ENCODE results near the gene NKX3-2.
A peak's percentile ranks its signal among the peaks of the same experiment; 100 is the strongest.

The NKX3-2 gene

GRCh38 chr4:13546142-13546940, 2.0 kb upstream of the NKX3-2 start:
- DNase-seq (ENCODE audit: low read depth), result no peak
- no peak overlapping the region for H3K4me3 ChIP-seq (ENCODE audit: low read depth, low read length)
- TF ChIP-seq CTCF (IDR thresholded peaks at IDR 0.05; ENCODE audit: control insufficient read depth, extremely low read depth, insufficient read depth), result no peak

GRCh38 chr4:13545394-13545808, 1.1 kb upstream of the NKX3-2 start:
- H3K4me3 ChIP-seq (ENCODE audit: low read depth, low read length), result peak overlapping the region; percentile 56
- no peak for DNase-seq (ENCODE audit: low read depth)
- TF ChIP-seq CTCF (IDR thresholded peaks at IDR 0.05; ENCODE audit: control insufficient read depth, extremely low read depth, insufficient read depth), result no peak

- DNase-seq (ENCODE audit: low read depth), result peak; percentile 34
- peak overlapping the region; percentile 56 for H3K4me3 ChIP-seq (ENCODE audit: low read depth, low read length)
- TF ChIP-seq CTCF (IDR thresholded peaks at IDR 0.05; ENCODE audit: control insufficient read depth, extremely low read depth, insufficient read depth), result no peak
Observed at GRCh38 chr4:13544606-13545393, 492 bp upstream of the NKX3-2 start.

GRCh38 chr4:13543032-13543838, 1.1 kb downstream of the NKX3-2 start:
- no peak for TF ChIP-seq CTCF (IDR thresholded peaks at IDR 0.05; ENCODE audit: control insufficient read depth, extremely low read depth, insufficient read depth)
- H3K4me3 ChIP-seq (ENCODE audit: low read depth, low read length), result no peak overlapping the region
- no peak for DNase-seq (ENCODE audit: low read depth)

- no peak for DNase-seq (ENCODE audit: low read depth)
- TF ChIP-seq CTCF (IDR thresholded peaks at IDR 0.05; ENCODE audit: control insufficient read depth, extremely low read depth, insufficient read depth), result no peak
- no peak overlapping the region for H3K4me3 ChIP-seq (ENCODE audit: low read depth, low read length)
Observed at GRCh38 chr4:13542577-13543031, 1.7 kb downstream of the NKX3-2 start.

GRCh38 chr4:13541720-13542576, 2.4 kb downstream of the NKX3-2 start:
- no peak for DNase-seq (ENCODE audit: low read depth)
- no peak for TF ChIP-seq CTCF (IDR thresholded peaks at IDR 0.05; ENCODE audit: control insufficient read depth, extremely low read depth, insufficient read depth)
- no peak overlapping the region for H3K4me3 ChIP-seq (ENCODE audit: low read depth, low read length)
